HG02798 (cell line): ENCODE data around the gene GLIS1.

Experiments used
- ATAC-seq: cut with Tn5 transposase; IDR thresholded peaks from one replicate; pipeline ENCODE4 v1.9.1; 2021; ENCODE audit warnings: mild to moderate bottlenecking; ENCODE audit not compliant: unreplicated experiment, poor library complexity

Gene GLIS1

GRCh38 chr1:53462769-53463501, 276.0 kb downstream of the GLIS1 start:
- no peak for ATAC-seq

- no peak for ATAC-seq
Measured at GRCh38 chr1:53462193-53462592, 276.8 kb downstream of the GLIS1 start.

- ATAC-seq: no peak
Measured at GRCh38 chr1:53461323-53462044, 277.5 kb downstream of the GLIS1 start.

GRCh38 chr1:53460666-53461322, 278.2 kb downstream of the GLIS1 start:
- ATAC-seq: no peak

- no peak for ATAC-seq
Measured at GRCh38 chr1:53460211-53460634, 278.7 kb downstream of the GLIS1 start.

GRCh38 chr1:53459321-53460175, 279.4 kb downstream of the GLIS1 start, which contains the start of gene DMRTB1:
Gene DMRTB1, plus strand, starts transcription at chr1:53459399. Its CDS starts 55 bp downstream, at chr1:53459454.
- ATAC-seq: no peak

GRCh38 chr1:53458634-53459033, 280.3 kb downstream of the GLIS1 start:
- no peak for ATAC-seq
